ENCODE measurements around the gene IL4R.
"Not testable (repeated sequence)": the region's sequence is repeated elsewhere in the genome, so short reads cannot be mapped to it uniquely, and the experiment has no call there.

IL4R gene

DNA sequence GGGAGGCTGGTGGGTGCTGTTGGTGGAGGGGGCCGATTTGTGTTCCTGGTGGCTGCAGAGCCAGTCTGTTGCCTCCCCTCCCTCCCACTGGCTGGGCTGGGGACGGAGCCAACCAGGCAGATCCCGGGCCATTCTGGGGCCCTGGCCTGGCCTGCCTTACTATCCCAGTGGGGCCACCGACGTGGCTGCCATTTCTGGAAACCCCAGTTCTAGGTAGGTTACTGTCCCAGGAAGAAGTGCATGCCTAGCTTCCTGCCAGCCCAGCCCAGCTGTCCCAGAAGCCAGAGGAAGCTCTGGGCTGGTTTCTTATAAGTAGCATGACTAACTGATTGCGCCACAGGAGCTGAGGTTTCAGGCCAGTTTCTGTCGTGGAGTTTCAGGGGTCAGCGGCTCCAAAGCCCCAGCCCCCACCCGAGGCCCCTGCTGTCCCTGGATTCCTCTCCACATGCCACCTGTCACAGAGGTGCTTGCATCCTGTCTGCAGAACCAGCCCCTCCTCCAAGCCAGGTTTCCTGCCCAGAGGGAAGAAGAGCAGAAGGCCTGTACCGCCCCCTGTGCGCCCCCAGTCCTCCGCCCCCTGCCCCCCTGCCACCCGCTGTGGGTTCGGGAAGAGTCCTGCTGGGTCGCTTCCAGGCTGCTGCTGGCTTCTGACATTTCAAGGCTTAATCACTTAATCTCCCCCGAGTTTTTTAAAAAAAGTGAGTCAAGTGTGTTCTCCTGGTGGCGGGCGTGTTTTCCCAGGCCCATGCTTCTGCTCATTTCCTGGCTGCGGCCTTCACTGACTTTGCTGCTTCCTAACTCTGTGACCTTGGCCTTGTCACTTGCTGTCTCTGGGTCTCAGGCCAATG lies 13.2 kb downstream of the IL4R start:
- no peak overlapping the region for H3K4me3 ChIP-seq (ENCODE audit: low read depth, low read length)
- no peak for TF ChIP-seq CTCF (IDR thresholded peaks at IDR 0.05; ENCODE audit: borderline replicate concordance, insufficient read depth, low read depth, low read length)

DNA sequence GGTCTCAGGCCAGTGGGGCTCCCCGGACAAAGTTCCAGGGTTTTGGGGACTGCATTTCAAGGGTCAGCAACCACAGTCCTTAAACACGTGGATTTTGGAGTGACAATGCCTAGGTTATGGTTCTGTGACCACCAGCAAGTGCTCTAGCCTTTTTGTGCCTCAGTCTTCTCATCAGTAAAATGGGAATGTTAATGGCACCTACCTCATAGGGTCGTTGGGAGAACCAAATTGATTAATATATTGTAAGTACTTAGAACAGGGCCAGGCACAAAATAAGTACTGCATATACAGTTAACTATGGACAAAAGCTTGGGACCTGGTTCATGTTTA lies 13.8 kb downstream of the IL4R start:
- H3K4me3 ChIP-seq (ENCODE audit: low read depth, low read length): no peak overlapping the region
- no peak for TF ChIP-seq CTCF (IDR thresholded peaks at IDR 0.05; ENCODE audit: borderline replicate concordance, insufficient read depth, low read depth, low read length)

DNA sequence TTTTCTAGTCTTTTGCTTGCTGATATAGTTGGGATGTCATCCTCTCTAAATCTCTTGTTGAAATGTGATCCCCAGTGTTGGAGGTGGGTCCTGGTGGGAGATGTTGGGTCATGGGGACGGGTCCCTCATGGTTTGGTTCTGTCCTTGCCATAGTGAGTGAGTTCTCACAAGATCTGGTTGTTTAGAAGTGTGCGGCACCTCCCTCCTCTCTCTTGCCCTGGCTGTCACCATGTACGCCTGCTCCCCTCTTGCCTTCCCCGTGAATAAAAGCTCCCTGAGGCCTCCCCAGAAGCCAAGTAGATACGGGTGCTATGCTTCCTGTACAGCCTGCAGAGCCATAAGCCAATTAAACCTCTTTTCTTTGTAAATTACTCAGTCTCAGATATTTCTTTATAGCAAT lies 15.2 kb downstream of the IL4R start:
- no peak overlapping the region for H3K4me3 ChIP-seq (ENCODE audit: low read depth, low read length)
- no peak for TF ChIP-seq CTCF (IDR thresholded peaks at IDR 0.05; ENCODE audit: borderline replicate concordance, insufficient read depth, low read depth, low read length)

GRCh38 chr16:27329376-27330079 lies 15.8 kb downstream of the IL4R start:
- H3K4me3 ChIP-seq (ENCODE audit: low read depth, low read length): not testable (repeated sequence)

- no peak overlapping the region for H3K4me3 ChIP-seq (ENCODE audit: low read depth, low read length)
- TF ChIP-seq CTCF (IDR thresholded peaks at IDR 0.05; ENCODE audit: borderline replicate concordance, insufficient read depth, low read depth, low read length): no peak
These were observed 16.8 kb downstream of the IL4R start for GRCh38 chr16:27330542-27330941.

DNA sequence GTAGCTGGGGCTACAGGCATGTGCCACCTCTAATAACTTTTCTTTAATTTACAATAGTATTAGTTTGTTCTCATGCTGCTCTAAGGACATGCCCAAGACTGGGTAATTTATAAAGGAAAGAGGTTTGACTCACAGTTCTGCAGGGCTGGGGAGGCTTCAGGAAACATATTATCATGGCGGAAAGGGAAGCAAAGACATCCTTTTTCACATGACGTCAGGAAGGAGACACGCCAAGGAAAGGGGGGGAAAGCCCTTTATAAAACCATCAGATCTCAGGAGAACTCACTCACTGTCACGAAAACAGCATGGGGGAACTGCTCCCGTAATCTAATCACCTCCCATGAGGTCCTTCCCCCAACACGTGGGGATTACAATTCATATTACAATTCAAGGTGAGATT lies 18.3 kb downstream of the IL4R start:
- no peak overlapping the region for H3K4me3 ChIP-seq (ENCODE audit: low read depth, low read length)
- TF ChIP-seq CTCF (IDR thresholded peaks at IDR 0.05; ENCODE audit: borderline replicate concordance, insufficient read depth, low read depth, low read length): no peak

DNA sequence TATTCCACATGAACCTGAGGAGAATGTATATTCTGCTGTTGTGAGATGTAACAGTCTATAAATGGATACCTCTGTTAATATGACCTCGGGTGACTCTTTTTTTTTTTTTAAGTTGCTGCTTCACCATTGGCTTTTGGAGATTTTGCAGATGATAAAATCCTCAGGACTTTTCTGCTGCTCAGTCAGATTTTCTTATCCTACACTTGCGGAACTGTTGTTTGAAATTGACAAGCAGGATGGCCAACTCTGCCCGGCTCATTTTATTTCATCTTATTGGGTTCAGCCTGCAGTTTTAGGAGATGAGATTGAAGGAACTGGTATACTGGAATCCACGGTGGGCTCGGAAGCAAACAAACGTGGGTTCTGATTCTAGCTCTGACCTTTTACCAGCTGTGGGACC lies 19.3 kb downstream of the IL4R start:
- TF ChIP-seq CTCF (IDR thresholded peaks at IDR 0.05; ENCODE audit: borderline replicate concordance, insufficient read depth, low read depth, low read length): no peak
- no peak overlapping the region for H3K4me3 ChIP-seq (ENCODE audit: low read depth, low read length)

Measured in GM12875 (cell line).